ENCODE data around the gene LRCH4. TPM values are rescaled to one million over a fixed set of nuclear protein-coding genes. Genes with fewer than 3 reads are reported as not detected.

The LRCH4 gene
- total RNA-seq, 2 donors from 2014 or later: 66.4 to 69.0 TPM

DNA sequence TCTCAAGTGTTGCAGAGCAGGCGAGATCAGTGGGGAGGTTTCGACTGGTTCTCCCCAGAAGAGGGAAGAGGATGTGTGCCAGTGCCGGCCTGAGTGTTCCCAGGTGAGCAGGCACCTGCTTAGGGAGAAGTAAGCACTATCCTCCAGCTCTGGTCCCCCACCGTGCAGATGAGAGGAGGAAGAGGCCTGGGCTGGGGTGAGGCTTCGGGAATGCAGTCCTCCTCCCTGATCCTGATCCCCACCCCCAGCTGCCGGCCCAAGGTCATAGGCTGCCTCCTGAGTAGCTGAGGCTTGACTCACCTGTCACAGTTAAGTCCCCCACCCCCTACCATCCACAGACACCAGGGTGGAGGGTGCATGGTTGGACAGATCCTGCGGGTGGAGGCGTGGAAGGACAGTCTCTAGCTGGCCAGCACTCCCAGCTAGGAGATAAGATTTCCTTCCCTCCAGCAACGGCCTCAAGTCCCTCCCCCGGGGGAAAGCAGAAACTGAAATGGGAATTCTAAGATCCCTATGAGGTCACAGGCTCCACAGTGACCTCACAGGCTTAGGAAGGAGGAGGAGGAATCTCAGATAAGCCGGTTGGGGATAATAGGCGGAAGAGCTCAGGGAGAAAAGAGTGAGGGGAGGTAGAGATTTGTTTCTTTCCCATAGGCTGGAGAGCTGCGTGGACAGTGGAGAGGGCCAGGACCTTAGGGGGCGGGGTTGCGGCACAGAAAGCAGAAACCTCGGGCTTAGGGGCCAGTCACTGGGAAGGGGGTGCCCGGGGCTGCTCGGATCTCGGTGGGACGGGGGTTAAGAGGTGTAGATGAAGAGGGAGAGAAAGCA lies 1.0 kb downstream of the LRCH4 start:
- ATAC-seq (peak; percentile 31), DNase-seq (peak; percentile 72 to 85)
- intact Hi-C loops (cut with DNase I, micrococcal nuclease): loop anchor here in 1 of 2 donors (10.0 kb wide), 1 partner anchor 100 kb away; no protein-coding TSS in a partner anchor

DNA sequence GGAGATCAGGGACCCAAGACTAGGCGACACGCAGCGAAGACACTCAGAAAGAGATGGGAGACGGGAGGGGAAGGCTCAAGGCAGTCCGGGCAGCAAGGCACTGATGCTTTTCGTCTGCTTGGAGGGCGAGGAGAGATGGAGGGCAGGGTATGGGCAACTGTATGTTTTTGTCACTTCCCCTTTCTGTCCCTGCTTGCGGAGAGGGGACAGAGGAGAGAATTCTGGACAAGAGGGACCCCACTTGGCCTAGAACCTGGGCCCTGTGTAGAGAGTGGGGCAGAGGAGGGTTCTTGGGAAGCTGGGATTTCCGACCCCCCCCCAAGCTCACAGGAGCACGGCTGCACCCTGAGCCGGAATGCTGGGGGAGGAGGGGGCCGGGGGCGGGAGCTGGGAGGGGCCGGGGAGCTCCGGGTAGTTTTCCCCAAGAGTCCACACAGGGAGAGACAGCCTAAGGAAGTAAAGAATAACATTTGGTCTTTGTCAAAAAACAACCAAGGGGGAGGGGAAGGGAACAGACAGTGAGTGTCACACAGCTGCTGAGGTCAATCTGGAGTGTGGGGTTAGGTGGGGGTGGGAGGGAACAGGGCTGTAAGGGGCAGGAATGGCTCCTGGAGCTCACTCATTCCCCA lies 1.8 kb downstream of the LRCH4 start:
- intact Hi-C loops (cut with DNase I, micrococcal nuclease): loop anchor here in 1 of 2 donors (10.0 kb wide), 1 partner anchor 101 kb away; no protein-coding TSS in a partner anchor
- ATAC-seq (no peak), DNase-seq (peak; percentile 34)

DNA sequence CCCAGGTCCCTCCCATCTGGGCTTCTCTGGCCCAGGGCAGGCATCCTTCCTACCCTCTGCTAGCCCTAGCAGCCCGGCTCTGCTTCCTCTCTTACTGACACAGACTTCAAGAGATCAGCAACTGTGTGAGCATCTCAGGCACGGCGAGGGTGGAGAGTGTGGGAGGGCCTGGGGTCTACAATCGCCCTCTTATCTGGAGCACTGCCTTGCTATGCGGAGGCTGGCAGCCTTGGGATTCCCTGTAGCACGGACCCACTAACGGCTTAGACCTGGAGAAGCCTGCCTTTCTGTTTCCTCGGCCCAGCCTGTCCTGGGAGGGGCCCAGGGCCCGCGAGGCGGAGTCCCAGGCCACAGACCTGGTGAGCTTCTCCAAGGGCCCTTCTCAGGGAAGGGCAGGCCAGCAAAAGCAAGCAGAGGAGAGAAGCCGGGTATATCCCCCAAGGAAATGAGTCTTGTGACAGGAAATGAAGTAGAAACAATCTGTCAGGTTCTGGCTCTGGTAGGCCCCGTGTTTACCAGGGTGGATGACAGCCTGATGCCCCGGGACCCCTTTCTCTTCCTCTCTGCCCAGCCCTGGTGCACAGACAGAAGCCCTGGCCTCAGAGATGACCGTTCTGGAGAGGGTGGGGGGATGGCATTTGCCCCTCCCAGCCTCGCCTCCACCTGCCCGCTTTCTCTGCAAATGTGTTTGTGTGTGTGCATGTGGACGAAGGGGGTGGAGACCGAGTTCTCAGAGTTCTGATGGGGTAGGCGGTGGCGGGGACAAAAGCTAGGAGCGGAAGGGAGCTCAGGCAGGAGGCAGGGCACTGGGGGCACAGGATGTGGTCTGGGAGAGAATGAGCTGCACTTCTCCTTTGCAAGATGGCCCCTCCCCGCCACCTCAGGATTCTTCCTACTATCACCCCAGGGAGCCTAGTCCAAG lies 2.5 kb downstream of the LRCH4 start:
- peak; percentile 72 to 73 for DNase-seq
- intact Hi-C loops (cut with DNase I, micrococcal nuclease): loop anchor here in 1 of 2 donors (10.0 kb wide), 1 partner anchor 101 kb away; no protein-coding TSS in a partner anchor
- no peak for ATAC-seq

DNA sequence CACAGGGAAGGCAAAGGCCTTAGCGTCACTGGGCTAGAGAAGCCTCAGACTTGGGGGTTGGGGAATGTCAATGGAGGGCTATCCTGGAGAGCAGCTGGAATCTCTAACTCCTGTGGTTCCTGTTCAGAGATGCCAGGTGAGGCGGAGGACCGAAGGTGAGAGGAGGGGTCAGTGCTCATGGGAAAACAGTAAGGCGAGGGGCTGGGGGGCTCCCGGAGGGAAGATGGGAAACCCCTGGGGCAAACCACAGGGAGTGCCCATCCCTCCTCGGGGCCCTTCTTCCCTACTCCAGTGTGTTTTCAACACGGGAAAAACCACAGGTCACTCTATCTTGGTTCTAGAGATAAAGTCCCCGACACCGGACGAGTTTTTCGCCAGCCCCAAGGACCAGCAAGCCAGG lies 3.3 kb downstream of the LRCH4 start:
- intact Hi-C loops (cut with DNase I, micrococcal nuclease): loop anchor here in 1 of 2 donors (10.0 kb wide), 1 partner anchor 102 kb away; no protein-coding TSS in a partner anchor
- DNase-seq: no peak
- ATAC-seq: no peak

DNA sequence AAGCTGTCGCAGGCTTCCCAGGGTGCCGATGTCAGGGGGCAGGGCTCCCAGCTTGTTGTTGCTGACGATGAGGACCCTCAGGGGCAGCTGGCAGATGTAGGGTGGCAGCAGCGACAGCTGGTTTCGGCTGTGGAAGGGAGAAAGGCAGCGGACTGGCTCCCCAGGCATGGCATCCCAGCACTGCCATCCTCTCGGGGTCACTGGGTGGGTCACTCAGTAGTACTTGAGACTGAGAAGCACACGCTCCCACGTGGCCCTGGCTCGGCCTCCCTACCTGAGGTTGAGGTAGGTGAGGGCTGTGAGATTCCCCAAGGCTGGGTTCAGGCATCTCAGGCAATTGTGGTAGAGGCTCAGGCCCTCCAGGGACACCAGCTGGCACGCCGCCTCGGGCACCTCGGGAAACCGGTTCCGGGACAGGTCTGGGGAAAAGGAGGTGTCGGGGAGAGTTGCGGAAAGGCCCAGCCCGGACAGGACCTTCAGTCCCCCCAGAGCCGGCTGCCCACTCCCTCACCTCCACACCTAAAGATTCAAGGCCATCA lies 3.8 kb downstream of the LRCH4 start:
- ATAC-seq: no peak
- intact Hi-C loops (cut with DNase I, micrococcal nuclease): loop anchor here in 1 of 2 donors (10.0 kb wide), 1 partner anchor 103 kb away; no protein-coding TSS in a partner anchor
- no peak for DNase-seq

DNA sequence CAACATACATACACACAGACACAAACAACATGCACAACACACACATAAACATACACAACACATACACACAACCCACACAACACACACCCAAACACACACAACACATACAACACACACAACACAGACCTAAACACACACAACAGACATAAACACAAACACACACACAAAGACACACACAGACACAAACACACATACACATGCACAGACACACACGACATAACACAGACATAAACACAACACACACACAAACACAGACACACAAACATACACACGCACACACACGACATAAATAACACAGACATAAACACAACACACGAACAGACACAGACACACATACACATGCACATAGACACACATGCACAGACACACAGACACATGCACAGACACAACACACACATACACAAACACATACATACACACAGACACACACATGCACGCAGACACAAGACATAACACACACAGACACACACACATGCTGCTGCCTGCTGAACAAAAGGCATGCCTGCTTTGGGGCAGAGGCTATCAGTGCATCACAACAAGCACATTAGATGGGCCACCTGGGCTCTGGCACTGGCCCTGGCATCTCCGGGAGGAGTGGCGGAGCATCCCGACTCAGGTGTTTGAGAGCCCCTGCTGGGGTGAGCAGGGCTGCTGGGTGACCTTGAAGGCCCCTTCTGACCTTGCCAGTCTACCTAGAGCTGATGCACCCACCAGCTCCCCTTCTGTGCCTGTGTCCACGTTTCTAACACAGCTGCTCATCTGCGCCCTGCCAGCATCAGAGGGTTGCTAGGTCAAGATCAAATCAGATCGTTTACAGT lies 5.3 kb downstream of the LRCH4 start:
- ATAC-seq: no peak
- intact Hi-C loops (cut with DNase I, micrococcal nuclease): loop anchor here in 1 of 2 donors (10.0 kb wide), 1 partner anchor 104 kb away; no protein-coding TSS in a partner anchor
- DNase-seq: no peak

DNA sequence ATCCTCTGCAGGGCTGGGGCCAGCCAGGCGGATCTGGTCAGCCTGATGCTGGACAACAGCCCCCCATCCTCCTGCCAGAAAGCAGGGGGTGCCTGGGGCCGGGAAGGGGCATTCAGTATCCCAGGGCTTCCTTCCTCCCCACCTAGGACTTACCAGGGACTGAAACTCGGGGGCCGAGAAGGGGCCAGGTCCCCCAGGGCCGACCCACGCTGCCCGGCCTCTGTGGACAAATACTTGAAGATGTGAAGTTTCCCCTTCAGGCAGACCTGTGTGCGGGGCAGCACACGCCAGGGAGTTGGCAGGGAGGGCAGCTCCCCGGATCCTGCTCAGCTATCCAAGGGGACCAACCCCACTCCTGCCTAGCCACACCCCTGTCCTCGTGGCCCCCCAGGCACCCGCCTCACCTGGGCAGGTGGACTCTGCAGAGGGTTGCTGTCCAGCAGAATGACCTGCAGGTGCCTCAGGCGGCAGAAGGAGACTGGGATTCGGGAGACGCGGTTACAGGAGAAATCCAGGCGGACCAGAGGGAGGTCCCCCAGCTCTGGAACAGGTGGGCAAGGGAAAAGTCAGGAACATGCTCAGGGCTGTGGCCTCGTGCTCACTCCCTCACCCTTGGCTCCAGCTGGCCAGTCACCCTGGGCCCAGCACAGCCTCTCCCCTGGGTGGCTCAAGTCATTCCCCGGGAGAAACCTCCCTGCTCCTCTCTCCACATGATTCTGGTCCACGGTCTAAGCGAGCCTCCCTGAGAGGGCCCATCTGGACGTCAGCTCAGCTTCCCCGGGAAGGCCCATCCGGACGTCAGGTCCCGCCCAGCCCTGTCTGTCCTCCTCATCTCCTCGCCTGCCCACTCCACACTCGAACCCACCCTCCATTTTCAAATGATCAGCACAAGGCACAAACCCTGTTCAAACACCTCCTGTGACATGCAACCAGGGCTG lies 7.4 kb downstream of the LRCH4 start:
- DNase-seq (no peak), ATAC-seq (no peak)
- intact Hi-C loops (cut with DNase I, micrococcal nuclease): no loop called here

DNA sequence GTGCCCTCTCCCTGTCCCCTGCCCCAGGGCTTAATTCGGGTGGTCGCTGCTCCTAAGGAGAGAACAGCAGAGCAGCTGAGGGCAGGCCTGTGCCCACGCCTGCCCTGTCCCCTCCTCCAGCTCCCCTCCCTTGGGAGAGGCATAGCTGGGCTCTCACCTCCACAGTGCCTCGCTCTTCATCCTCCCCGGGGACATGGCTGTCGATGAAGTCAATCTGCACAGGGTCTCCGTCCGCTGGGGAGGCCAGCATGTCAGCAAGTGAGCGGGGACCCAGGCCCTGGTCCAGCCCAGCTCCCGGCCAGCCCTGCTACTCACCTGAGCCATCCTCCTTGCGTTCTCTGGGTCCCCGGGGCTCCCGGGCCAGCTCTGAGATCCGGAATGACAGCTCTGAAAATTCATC lies 8.4 kb downstream of the LRCH4 start:
- intact Hi-C loops (cut with DNase I, micrococcal nuclease): no loop called here
- no peak for DNase-seq
- no peak for ATAC-seq

DNA sequence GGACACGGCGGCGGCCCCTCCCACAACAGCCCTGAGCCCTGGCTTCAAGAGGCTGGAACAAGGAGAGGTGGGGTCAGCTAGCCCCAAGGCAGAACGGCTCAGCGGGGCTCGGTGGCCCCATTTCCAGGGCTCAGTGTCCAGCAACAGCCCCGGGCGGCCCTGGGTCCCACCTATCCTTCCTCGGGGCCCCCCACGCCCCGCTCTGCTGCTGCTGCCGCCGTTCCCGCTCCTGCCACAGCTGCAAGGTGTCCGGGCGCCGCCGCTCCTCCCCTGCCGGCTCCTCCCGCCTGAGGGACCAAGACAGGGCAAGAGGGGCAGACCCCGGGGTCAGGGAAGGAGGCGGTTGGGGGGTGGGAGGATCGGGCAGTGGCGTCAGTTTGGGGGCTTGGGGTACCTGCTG lies 8.8 kb downstream of the LRCH4 start:
- ATAC-seq (no peak), DNase-seq (no peak)
- intact Hi-C loops (cut with DNase I, micrococcal nuclease): no loop called here

DNA sequence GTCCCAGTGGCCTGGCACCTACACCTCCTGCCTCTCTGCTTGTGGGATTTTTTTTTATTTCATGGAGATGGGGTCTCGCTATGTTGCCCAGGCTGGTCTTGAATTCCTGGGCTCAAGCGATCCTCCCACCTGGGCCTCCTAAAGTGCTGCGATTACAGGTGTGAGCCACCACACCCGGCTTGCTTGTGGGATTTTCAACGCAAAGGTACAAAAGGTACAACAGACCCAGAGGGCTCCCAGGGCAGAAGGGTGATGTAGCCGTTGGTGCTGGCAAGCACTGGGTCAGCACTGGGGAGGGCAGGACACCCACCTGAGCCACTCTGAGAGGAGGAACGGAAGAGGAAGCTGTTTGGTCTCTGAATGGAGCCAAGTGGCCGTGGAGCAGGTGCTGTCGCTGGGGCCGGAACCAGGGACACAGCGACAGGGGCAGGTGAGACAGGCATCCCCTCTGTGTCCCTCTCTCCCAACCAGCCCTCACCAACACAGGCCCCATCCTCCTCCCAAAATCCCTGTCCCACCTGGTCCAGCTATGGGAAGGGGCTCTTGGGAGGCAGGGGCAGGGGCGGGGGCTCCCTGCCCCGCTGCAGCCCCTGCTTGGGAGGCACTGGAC lies 9.4 kb downstream of the LRCH4 start:
- DNase-seq: no peak
- no peak for ATAC-seq

DNA sequence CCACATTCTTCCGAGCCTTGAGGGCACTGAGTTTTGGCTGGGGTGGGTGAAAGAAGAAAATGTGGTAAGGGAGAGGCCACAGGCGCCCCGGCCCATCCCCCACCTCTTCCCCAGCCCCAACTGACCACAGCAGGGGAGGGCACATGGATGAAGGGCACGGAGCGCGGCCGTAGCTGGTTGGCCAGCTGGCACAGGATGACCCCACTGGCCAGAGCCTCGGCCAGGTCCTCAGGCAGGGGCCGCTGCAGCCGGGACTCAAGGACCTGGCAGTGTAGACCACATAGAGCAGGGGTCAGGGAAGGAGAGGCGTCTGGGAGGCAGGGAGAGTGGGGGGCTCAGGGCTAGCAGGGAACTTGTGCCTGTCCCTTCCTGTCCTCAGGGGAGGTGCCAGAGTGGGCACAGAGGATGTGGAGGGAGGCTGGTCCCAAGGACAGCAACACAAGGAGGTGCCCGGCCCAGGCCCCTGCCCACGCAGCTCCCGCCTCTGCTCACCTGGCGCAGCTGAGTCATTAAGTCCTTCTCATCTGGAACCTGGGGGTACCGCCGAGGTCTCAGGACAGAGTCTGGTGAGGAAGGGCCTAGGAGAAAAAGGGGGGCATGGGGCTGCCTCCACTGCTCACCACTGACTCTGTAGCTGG lies 10.1 kb downstream of the LRCH4 start:
- no peak for DNase-seq
- ATAC-seq: no peak
- intact Hi-C loops (cut with DNase I, micrococcal nuclease): no loop called here

More for the DNA sequence above, 9.4 kb downstream of the LRCH4 start:
- intact Hi-C loops (cut with DNase I, micrococcal nuclease): no loop called here

DNA sequence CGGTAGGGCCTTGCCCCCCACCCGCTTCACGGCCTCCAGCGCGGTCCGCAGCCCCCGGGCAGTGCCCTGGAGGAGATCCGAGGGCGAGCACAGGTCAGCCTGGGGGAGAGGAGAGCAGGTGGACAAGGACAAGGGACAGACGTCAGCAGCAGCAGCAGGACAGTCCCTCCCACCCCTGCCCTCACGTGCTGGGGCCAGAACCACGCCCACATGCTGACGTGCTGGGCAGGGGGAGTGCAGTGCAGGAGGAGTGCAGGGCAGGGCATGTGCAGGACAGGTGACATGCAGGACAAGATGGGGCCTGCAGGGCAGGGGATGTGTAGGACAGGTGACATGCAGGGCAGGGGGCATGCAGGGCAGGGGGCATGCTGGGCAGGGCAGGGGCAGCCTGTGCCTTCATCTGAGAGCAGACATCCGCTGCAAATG lies 10.7 kb downstream of the LRCH4 start:
- ATAC-seq: peak; percentile 34
- intact Hi-C loops (cut with DNase I, micrococcal nuclease): no loop called here
- DNase-seq: no peak

DNA sequence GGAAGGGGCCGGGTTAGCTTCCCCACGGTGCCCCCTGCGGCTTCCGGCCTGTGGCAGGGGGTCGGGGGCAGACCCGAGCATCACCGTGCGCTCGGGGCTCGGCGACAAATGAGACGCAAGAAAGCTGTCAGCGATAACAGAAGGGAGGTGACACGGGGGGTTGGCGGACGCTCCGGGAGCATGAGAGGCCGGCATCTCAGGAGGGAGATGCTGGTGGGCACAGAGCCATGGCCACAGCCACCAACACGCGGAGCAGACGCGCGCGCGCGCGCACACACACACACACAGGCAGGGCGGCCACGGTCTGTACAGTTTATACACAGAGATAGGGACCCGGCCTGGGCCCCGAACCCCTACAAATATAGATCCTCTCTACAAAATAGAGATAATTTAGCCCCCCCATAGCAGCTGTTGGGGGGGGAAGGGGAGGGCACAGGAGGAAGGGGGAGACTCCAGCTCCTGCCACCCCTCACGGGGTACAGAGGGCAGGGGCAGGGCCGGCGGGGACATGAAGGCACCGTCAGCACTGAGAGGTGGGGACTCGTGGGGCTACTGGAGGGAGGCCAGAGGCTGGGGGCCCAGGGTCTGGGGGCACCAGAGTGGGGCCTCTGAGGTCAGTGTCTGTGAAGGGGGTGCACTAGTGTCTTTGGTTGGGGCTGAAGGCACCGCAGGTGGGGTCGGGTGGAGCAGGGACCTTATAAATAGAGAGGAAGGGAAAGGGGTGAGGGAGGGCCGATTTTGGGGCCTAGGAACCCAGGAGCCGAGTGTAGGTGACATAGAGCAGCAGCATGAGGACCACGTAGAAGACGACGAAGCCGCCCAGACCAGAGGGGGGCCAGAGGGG lies 11.3 kb downstream of the LRCH4 start:
- DNase-seq (peak in 1 of 2 donors; percentile 7), ATAC-seq (no peak)
- intact Hi-C loops (cut with DNase I, micrococcal nuclease): no loop called here

DNA sequence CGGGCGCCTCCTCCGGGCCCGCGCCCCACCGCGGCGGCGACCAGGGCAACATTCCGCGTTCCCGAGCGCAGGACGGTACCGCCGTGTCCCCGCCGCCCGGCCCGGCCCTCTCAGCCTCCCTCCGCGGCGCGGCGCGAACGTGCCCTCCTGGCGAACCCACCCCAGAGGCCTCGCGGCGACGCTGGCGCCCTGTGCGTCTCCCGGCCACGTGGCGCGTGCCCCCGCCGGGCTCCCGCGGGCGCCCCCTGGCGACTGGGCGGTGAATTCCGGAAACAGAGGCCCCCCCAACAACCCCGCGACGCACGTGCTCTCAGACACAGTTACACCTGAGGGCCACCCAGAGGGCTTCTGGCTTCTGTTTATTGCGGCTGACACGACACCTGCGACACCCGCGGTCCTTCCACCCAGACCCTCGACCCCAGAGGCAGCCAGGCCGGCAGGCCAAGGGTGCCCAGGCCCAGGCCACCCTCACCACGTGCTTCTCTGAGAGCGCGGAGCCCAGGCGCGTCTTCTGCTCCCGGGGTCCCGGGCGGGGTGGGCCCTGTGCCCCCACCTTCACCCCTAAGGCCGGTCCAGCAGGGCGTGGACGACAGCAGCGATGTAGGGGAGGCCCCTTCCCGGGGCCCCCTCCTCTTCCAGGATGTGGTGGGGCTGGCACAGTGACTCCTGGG lies 12.1 kb downstream of the LRCH4 start, which contains the start of gene SAP25:
Gene SAP25, minus strand, starts transcription at position 210 of the 671 bp plus-strand sequence. Its CDS starts 158 bp downstream, at position 52.
- DNase-seq: no peak
- ATAC-seq: no peak
- intact Hi-C loops (cut with DNase I, micrococcal nuclease): no loop called here

Data from left colon (tissue), 2 donors.